Erythroblast (primary cell): ENCODE measurements around the gene FAM3D.

Experiments
- GATA1 ChIP-seq: IDR thresholded peaks from 2 replicates; pipeline ENCODE4 v1.6.1; 2011; ENCODE audit warnings: low read depth, mild to moderate bottlenecking, control low read depth, low read length, moderate library complexity
- POLR2A ChIP-seq: IDR thresholded peaks from 2 replicates; pipeline ENCODE4 v1.6.1; 2011; ENCODE audit warnings: mild to moderate bottlenecking, low read length

- TF ChIP-seq POLR2A (no peak), GATA1 (no peak)
Measured at GRCh38 chr3:58656631-58657030, 9.9 kb downstream of the FAM3D start.
